SU-DHL-6 (cell line): ENCODE results near the gene HK1.

Source experiments
- EZH2phosphoT487 ChIP-seq: fragments of 200-600 bp; sonication (generic), shearing (Covaris generic); conservative IDR thresholded peaks from 2 replicates; pipeline ENCODE4 v1.6.1; 2018; ENCODE audit warnings: mild to moderate bottlenecking, antibody characterized with exemption, low read length, moderate library complexity, mixed read lengths
- TF ChIP-seq, protein P1 (sequence below): fragments of 200-600 bp; sonication (generic); IDR thresholded peaks from one replicate; pipeline ENCODE4 v1.5.1; 2017; ENCODE audit warnings: antibody characterized with exemption, mild to moderate bottlenecking, low read length, moderate library complexity; ENCODE audit not compliant: insufficient read depth, poor library complexity, severe bottlenecking

DNA sequence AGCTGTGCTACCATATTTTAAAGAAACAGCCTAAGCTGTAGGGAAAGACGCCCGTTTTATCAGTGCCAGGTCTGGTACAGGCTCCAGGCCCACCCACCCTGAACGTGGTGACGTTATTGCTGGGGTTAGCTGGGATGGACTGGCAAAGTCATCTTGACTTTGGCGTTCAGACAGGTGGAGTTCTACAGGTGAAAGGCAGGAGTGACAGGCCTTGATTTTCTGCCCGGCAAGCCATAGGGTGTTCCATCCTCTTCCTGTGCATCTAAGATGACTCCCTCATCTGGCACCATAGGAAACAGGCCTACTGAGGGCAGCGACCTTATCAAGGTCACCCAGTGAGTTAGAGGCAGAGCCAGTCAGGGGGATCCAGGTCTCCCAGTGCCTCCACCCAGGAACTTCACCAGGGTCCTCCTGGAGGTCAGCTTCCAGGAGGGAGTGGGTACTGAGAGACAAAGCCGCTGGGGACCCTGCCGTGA lies 41.6 kb downstream of the HK1 start:
- TF ChIP-seq EZH2phosphoT487, result no peak
- TF ChIP-seq, protein P1, sequence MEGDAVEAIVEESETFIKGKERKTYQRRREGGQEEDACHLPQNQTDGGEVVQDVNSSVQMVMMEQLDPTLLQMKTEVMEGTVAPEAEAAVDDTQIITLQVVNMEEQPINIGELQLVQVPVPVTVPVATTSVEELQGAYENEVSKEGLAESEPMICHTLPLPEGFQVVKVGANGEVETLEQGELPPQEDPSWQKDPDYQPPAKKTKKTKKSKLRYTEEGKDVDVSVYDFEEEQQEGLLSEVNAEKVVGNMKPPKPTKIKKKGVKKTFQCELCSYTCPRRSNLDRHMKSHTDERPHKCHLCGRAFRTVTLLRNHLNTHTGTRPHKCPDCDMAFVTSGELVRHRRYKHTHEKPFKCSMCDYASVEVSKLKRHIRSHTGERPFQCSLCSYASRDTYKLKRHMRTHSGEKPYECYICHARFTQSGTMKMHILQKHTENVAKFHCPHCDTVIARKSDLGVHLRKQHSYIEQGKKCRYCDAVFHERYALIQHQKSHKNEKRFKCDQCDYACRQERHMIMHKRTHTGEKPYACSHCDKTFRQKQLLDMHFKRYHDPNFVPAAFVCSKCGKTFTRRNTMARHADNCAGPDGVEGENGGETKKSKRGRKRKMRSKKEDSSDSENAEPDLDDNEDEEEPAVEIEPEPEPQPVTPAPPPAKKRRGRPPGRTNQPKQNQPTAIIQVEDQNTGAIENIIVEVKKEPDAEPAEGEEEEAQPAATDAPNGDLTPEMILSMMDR, result no peak
